Thymus (tissue), 11 donors: ENCODE data around the gene LIF. TPM values are rescaled to one million over a fixed set of nuclear protein-coding genes. Genes with fewer than 3 reads are reported as not detected.

ENCODE experiments used
- DNase-seq, 9 donors: peaks; one replicate each; pipeline ENCODE4 v3.0.0-alpha.2; 2013; ENCODE audit warnings: low spot score in 9 of 9, low read depth in 6 of 9, missing footprints in 1 of 9
- H3K27ac ChIP-seq, 2 donors: one replicate each; pipeline ENCODE4 v1.5.1; 2013; ENCODE audit warnings: control low read depth in 1 of 2, low read depth in 1 of 2, low read length in 1 of 2, mild to moderate bottlenecking in 1 of 2, moderate library complexity in 1 of 2
- H3K27me3 ChIP-seq, 2 donors: one replicate each; pipeline ENCODE4 v1.5.1; 2013; ENCODE audit warnings: low read length in 1 of 2; ENCODE audit not compliant: control insufficient read depth in 2 of 2, insufficient read depth in 1 of 2
- H3K36me3 ChIP-seq, 2 donors: one replicate each; pipeline ENCODE4 v1.5.1; 2013; ENCODE audit warnings: low read length in 1 of 2, mild to moderate bottlenecking in 1 of 2, moderate library complexity in 1 of 2; ENCODE audit not compliant: control insufficient read depth in 2 of 2, insufficient read depth in 2 of 2
- H3K4me1 ChIP-seq, 2 donors: one replicate each; pipeline ENCODE4 v1.5.1; 2013; ENCODE audit warnings: low read length in 2 of 2; ENCODE audit not compliant: control insufficient read depth in 2 of 2, insufficient read depth in 2 of 2
- H3K4me3 ChIP-seq, 2 donors: one replicate each; pipeline ENCODE4 v1.5.1; 2013; ENCODE audit warnings: low read length in 2 of 2, control low read depth in 1 of 2, mild to moderate bottlenecking in 1 of 2
- H3K9me3 ChIP-seq, 2 donors: one replicate each; pipeline ENCODE4 v1.5.1; 2013; ENCODE audit warnings: low read length in 1 of 2, mild to moderate bottlenecking in 1 of 2; ENCODE audit not compliant: control insufficient read depth in 2 of 2, insufficient read depth in 1 of 2
- WGBS: extraction: QIAGEN DNeasy Blood & Tissue Kit; methylation state at CpG from one replicate; pipeline ENCODE4 v1.1.7; 2013; 5-methylcytosine and 5-hydroxymethylcytosine counted together
- polyA plus RNA-seq: library from polyadenylated mRNA; stranded (reverse); fragments of 200-250 nt; gene quantifications from one replicate; pipeline ENCODE4 v1.2.3, GENCODE V29; 2013
- total RNA-seq: library from RNA; stranded (reverse); fragments of 120-200 nt; gene quantifications from one replicate; pipeline ENCODE4 v1.2.4, GENCODE V29; 2013
- donor health status: healthy.

Gene LIF
- total and polyA plus RNA-seq, 2 donors = 0.21 to 0.90 TPM

DNA sequence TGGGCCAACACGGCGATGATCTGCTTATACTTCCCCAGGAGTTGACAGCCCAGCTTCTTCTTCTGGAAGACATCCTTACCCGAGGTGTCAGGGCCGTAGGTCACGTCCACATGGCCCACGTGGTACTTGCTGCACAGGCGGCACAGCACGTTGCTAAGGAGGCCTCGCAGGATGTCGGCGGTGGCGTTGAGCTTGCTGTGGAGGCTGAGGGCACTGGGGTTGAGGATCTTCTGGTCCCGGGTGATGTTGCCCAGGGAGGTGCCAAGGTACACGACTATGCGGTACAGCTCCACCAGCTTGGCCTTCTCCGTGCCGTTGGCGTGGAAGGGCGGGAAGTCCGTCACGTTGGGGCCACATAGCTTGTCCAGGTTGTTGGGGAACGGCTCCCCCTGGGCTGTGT lies 2.9 kb downstream of the LIF start:
- Histone ChIP-seq H3K4me3 (no peak overlapping the region), H3K27me3 (peaks cover 3 to 43% of the 10 kb centered on the region in 2 donors), H3K9me3 (no peaks in the 10 kb centered on the region), H3K36me3 (no peaks in the 10 kb centered on the region), H3K4me1 (peaks cover 4 to 22% of the 10 kb centered on the region in 2 donors), H3K27ac (no peak overlapping the region)
- 97% methylated on average over 22 of the region's 22 CpGs for WGBS
- no peak for DNase-seq

DNA sequence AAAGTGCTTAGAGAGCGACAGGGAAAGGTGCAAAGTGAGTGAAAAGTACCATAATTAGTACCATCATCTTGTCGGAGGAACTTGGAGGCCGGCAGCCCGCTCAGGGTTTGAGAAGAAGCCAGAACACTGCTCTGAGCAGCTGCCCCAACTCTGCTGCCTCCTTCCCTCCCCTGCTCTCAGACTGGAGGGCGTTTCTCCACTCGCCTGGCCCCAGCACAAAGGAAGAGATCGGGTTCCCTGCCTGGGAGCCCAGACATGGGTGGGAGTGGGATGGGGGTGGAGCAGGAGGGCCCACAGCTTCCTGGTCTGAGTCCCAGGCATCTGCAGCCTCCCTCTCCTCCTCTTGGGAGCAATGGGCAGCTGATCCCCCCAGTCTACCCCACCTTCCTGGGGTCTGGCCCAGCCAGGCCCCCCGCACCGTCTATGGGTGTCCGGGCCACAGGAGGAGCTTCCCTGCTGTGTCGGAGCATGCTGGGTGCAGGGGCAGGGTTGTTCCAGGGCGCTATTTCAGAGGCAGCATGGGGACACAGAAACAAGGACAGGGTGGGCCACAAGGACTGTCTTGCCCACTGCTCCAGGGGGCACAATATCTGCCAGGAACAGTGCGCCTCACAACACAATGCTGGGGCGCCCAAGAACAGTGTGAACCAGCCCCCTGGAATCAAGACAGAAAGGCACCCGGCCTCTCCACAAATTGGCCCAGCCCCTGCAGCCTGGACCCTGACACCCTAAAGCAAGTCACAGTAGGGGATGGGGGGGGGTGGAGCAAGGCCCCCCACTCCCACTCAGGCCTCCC lies 4.8 kb downstream of the LIF start:
- Histone ChIP-seq H3K9me3 (no peaks in the 10 kb centered on the region), H3K36me3 (no peaks in the 10 kb centered on the region), H3K4me1 (peaks cover 4 to 14% of the 10 kb centered on the region in 2 donors), H3K27me3 (peaks cover 3 to 25% of the 10 kb centered on the region in 2 donors), H3K4me3 (no peak overlapping the region), H3K27ac (no peak overlapping the region)
- no peak for DNase-seq
- 91% methylated on average over 15 of the region's 15 CpGs for whole genome bisulfite sequencing

DNA sequence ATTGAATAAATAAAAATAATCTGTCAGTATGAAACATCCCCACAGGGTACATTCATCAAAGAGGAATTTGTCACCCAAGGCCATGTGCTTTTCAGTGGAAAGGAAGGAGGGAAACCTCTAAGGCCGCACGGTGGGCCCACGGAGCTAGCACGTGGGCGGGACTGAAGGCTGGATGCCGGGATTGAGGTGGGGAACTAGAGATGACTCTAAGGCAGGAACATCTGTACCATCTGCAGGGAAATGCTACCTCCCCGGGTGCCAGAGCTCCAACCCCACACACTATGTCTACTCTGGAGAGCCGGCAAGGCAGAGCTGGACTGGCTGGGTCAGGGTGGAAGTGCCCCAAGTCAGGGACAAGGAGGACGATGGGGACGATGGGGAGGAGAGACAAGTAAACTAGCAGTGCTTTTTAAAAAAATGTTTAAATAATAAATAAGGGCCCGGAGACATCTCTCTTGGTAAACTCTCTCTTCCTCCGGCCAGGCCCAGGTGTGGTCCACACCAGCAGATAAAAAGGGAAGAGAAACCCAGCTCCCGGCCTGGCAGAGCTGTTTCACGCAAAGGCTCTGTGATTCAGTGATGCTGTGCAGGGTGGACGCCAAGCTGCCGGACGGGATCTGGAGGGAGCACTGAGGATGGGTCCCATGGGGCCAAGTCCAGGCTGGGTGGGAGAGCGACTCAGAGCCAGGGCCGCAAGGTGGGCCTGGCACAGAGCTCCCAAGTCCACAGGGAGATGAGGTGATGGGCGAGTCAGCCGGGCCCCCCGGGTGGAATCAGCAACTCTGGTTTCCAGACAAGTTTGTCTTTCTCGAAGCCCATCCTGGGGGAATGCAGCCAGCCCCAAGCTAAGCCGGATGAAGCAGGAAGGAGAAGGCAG lies 5.8 kb downstream of the LIF start:
- Histone ChIP-seq H3K36me3 (no peaks in the 10 kb centered on the region), H3K4me1 (peaks cover 0 to 11% of the 10 kb centered on the region in 2 donors)

DNA sequence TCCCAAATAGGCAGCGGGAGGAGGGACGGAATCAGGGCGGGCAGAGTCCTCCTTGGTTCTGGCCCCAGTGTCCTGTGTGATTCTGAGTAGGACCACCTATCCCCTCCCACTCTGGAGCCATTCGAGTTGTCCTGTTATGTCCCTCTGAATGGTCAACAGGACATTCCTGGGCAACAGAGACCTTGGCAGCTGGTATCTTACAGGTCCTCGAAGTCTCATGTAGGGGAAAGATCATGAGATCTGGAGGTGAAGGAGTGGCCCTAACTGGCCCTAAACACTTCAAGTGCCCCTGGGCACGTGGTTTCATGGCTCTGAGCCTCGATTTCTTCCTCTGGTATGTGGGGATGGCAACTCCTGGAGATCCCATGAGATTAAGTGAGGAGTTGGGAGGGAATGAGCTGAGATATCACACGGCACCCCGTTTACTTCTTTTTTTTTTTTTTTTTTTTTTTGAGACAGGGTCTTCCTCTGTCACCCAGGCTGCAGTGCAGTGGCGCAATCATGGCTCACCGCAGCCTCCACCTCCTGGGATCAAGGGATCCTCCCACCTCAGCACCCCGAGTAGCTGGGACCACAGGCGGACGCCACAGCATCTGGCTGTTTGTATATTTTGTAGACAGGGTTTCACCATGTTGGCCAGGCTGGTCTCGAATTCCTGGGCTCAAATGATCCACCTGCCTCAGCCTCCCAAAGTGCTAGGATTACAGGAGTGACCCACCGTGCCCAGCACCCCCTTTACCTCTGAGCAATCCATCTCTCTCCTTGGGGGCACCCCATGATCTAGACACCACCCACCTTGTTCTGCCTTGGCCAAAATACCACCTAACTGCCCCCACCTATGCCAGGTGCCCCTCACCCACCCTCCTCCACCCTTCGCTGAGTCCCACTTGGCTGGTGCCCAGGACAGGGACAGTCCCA lies 6.8 kb downstream of the LIF start:
- peaks cover 0 to 6% of the 10 kb centered on the region in 2 donors for H3K27me3 ChIP-seq
- 95% methylated on average over 17 of the region's 17 CpGs for WGBS
- no peak for DNase-seq
- no peak overlapping the region for H3K27ac ChIP-seq
- no peaks in the 10 kb centered on the region for H3K36me3 ChIP-seq
- peaks cover 0 to 11% of the 10 kb centered on the region in 2 donors for H3K4me1 ChIP-seq
- H3K9me3 ChIP-seq = no peaks in the 10 kb centered on the region
- H3K4me3 ChIP-seq = no peak overlapping the region

More for the DNA sequence above, 5.8 kb downstream of the LIF start:
- no peak overlapping the region for H3K27ac ChIP-seq
- DNase-seq = no peak
- no peaks in the 10 kb centered on the region for H3K9me3 ChIP-seq
- 95% methylated on average over 24 of the region's 24 CpGs for WGBS
- H3K4me3 ChIP-seq = no peak overlapping the region
- H3K27me3 ChIP-seq = peaks cover 3 to 16% of the 10 kb centered on the region in 2 donors

DNA sequence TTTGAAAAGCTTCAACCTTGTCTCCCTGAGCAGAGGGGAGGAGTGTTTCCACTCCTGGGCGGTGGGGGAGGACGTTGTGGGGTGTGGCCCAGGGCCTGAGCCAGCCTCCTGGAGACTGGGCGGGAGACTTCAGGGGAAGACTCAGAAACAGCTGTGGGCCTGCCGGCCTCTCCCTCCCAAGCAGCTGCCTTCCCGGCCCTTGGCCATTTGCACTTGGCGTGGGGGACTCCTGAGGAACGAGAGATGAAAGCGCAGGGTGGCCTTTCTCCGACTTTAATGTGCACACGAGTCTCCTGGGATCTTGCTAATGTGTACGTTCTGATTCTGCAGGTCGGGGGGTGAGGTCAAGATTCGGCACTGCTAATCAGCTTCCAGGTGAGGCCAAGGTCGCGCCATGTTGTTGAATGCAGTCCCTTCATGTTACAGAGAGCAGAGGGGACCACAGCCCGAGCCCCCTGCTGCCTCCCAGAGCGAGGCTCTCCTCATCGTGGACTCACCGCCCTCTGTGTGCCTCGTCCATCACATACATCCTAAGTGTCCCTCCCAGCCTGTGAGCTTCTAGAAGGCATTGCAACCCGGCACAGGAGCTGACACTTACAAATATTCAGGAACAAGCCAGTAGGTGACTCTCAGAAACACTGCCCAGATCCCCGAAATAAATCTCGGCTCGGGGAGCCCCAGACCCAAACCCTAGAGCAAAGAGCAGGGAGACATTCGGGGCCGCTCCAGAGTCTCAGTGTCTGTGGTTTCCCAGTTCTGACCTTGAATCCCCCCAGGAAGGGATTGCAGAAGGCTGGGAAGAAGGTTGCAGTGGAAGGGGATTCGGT lies 7.7 kb downstream of the LIF start:
- Histone ChIP-seq H3K27ac (no peak overlapping the region), H3K27me3 (no peaks in the 10 kb centered on the region), H3K4me3 (no peak overlapping the region), H3K9me3 (no peaks in the 10 kb centered on the region), H3K4me1 (peaks cover 0 to 11% of the 10 kb centered on the region in 2 donors), H3K36me3 (no peaks in the 10 kb centered on the region)
- DNase-seq = no peak
- 94% methylated on average over 27 of the region's 27 CpGs for WGBS

DNA sequence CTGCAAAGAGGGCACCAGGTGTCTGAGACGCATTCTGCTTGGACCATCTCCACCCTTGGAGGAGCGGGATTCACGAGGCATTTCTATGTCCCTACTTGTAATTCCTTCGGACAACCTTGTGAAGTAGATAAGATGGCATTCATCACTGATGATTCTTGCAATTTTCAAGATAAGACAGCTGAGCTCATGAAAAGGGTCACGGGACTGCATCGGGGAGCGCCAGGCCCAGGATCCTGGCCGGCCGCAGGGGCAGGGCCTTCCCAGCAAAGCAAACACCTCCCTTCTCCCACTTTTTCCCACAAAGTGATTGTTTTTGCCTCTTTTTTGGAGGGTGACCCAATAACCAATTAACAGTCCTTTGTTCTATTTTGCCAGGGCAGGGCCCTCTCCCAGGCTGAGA lies 8.4 kb downstream of the LIF start:
- DNase-seq = no peak
- Histone ChIP-seq H3K9me3 (no peaks in the 10 kb centered on the region), H3K4me3 (no peak overlapping the region), H3K27me3 (no peaks in the 10 kb centered on the region), H3K27ac (no peak overlapping the region), H3K36me3 (no peaks in the 10 kb centered on the region), H3K4me1 (peaks cover 0 to 11% of the 10 kb centered on the region in 2 donors)
- WGBS = 96% methylated on average over 9 of the region's 9 CpGs

DNA sequence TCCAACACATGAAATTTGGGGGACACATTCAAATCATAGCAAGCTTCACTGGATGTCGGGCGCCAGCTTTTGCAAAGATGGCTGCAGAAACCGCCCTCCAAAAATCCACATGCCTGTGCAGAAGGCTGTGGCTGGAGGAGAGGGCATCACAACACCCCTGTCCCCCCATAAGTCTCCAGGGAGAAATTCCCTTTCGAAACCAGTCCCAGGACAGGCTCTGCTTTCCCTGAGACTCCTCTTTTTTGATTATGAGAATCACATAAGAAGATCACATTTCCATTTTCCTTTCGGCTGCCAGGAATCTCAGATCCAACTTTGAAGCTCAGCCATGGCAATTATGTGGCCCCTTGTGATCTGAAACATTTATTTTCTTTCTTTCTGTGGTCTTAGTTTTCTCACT lies 9.7 kb downstream of the LIF start:
- Histone ChIP-seq H3K4me1 (peaks cover 0 to 11% of the 10 kb centered on the region in 2 donors), H3K36me3 (no peaks in the 10 kb centered on the region), H3K4me3 (no peak overlapping the region), H3K9me3 (no peaks in the 10 kb centered on the region), H3K27me3 (peaks cover 0 to 2% of the 10 kb centered on the region in 2 donors), H3K27ac (no peak overlapping the region)
- WGBS = 96% methylated on average over 5 of the region's 5 CpGs
- no peak for DNase-seq

DNA sequence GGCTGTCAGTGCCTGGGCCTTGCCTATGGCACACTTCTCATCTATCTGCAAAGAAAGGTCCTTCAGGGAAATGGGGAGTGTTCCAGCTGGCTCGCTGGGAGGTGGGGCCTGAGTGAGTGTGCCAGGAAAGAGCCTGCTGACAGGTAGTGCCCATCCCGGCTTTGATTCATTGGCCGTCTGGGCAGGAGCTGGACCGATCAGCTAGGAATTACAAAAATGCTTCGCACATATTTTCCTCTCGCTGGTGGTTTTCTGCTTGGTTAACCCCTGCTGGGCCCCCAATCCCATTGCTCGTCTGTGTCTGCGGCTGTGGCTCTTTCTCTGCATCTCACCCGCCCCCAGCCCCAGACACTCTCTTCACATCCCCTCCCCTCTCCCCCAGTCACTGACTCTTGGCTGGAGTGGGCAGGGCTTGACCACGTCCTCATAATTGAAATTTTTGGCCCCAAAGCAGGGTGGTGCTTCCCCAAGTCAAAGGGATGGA lies 10.8 kb downstream of the LIF start:
- H3K27ac ChIP-seq = no peak overlapping the region
- peaks cover 0 to 11% of the 10 kb centered on the region in 2 donors for H3K4me1 ChIP-seq
- no peak for DNase-seq
- WGBS = 90% methylated on average over 10 of the region's 10 CpGs
- peaks cover 0 to 2% of the 10 kb centered on the region in 2 donors for H3K27me3 ChIP-seq
- H3K36me3 ChIP-seq = no peaks in the 10 kb centered on the region
- no peaks in the 10 kb centered on the region for H3K9me3 ChIP-seq
- H3K4me3 ChIP-seq = no peak overlapping the region
